GM23338 (cell line): ENCODE data around the gene HARBI1.

Experiments used
- CTCF ChIP-seq, 2 experiments: fragments of 200-600 bp in 1 of 2; sonication (generic) in 1 of 2; conservative IDR thresholded peaks; 2 replicates each; pipeline versions ENCODE4 v1.5.1 to v1.6.1; 2016 to 2017; ENCODE audit warnings: antibody characterized with exemption in 2 of 2, low read depth in 2 of 2, mild to moderate bottlenecking in 2 of 2, moderate library complexity in 1 of 2
- EZH2 ChIP-seq: fragments of 200-600 bp; sonication (generic); IDR thresholded peaks from one replicate; pipeline ENCODE4 v1.8.0; 2017; ENCODE audit warnings: antibody characterized with exemption, mild to moderate bottlenecking, low read depth; ENCODE audit not compliant: unreplicated experiment
- EZH2phosphoT487 ChIP-seq: fragments of 200-600 bp; sonication (generic); IDR thresholded peaks from one replicate; pipeline ENCODE4 v1.8.1; 2018; ENCODE audit warnings: antibody characterized with exemption; ENCODE audit not compliant: unreplicated experiment
- JUNB ChIP-seq: IDR thresholded peaks from one replicate; pipeline ENCODE4 v1.6.1; 2016; ENCODE audit warnings: antibody characterized with exemption; ENCODE audit not compliant: unreplicated experiment
- POLR2AphosphoS5 ChIP-seq: IDR thresholded peaks from 2 replicates; pipeline ENCODE4 v1.6.1; 2016; ENCODE audit warnings: antibody characterized with exemption, low read depth

GRCh38 chr11:46643531-46643930 is 26.5 kb upstream of the HARBI1 start:
- TF ChIP-seq CTCF (conservative IDR thresholded peaks at IDR 0.05; ENCODE audit: low read depth in 2 of 2) (no peak), JUNB (no peak), POLR2AphosphoS5 (no peak), EZH2 (no peak), EZH2phosphoT487 (no peak)
